HepG2 (cell line): ENCODE results near the gene TMEM187. TPM values are rescaled to one million over a fixed set of nuclear protein-coding genes. Genes with fewer than 3 reads are reported as not detected.

Experiments
- MIER2 ChIP-seq: IDR thresholded peaks from 2 replicates; pipeline ENCODE4 v1.6.1; 2016; ENCODE audit warnings: missing biosample characterization, missing genetic modification reagents
- NFKB2 ChIP-seq: sonication (generic); formaldehyde crosslinking; IDR thresholded peaks from 2 replicates; pipeline ENCODE4 v1.4.0; 2020; ENCODE audit warnings: missing genetic modification reagents, borderline replicate concordance
- POLR2G ChIP-seq: fragments of 200-400 bp; formaldehyde crosslinking; IDR thresholded peaks from 2 replicates; pipeline ENCODE4 v1.6.1; 2018; ENCODE audit warnings: mild to moderate bottlenecking, low read depth, low read length, moderate library complexity
- polyA plus RNA-seq, 8 experiments: library from polyadenylated mRNA; depleted of rRNA in 3 of 8; stranded (reverse) in 7 of 8; unstranded in 1 of 8; fragments of >200 nt; fragmentation: Illumina TruSeq in 4 of 8; extraction: Trizol in 4 of 8; gene quantifications; 2 replicates each; pipeline versions ENCODE4 v1.2.1 to v1.2.3, GENCODE V29; 2011 to 2016; ENCODE audit warnings: low read depth in 4 of 8, missing spikeins in 1 of 8, mixed read lengths in 1 of 8; ENCODE audit not compliant: insufficient read depth in 1 of 8
- total RNA-seq, 5 experiments: library from RNA; depleted of rRNA; stranded (reverse); fragments of >200 nt; fragmentation: Illumina TruSeq; extraction: Trizol; gene quantifications; 2 replicates each; pipeline ENCODE4 v1.2.3, GENCODE V29; 2016; ENCODE audit warnings: low read depth in 1 of 5
- TF ChIP-seq, protein P1 (sequence below): sonication (generic); formaldehyde crosslinking; IDR thresholded peaks from 2 replicates; pipeline ENCODE4 v1.4.0; 2020; ENCODE audit warnings: missing genetic modification reagents, borderline replicate concordance
- TF ChIP-seq, protein P2 (sequence below): sonication (generic); formaldehyde crosslinking; IDR thresholded peaks from 2 replicates; pipeline ENCODE4 v1.5.0; 2020; ENCODE audit warnings: mild to moderate bottlenecking, missing genetic modification reagents
- TF ChIP-seq, protein P3 (sequence below): sonication (generic); formaldehyde crosslinking; IDR thresholded peaks from 2 replicates; pipeline ENCODE4 v1.5.0; 2020; ENCODE audit warnings: mild to moderate bottlenecking, low read depth, missing genetic modification reagents, borderline replicate concordance
- TF ChIP-seq, protein P4 (sequence below): IDR thresholded peaks from 2 replicates; pipeline ENCODE4 v1.6.1; 2016; ENCODE audit warnings: mild to moderate bottlenecking

TMEM187 gene
- total and polyA plus RNA-seq, 2 of the 13 experiments (the other 11 are each of a cell fraction or from before 2014, with no cell fraction given) = 2.2 to 6.2 TPM

DNA sequence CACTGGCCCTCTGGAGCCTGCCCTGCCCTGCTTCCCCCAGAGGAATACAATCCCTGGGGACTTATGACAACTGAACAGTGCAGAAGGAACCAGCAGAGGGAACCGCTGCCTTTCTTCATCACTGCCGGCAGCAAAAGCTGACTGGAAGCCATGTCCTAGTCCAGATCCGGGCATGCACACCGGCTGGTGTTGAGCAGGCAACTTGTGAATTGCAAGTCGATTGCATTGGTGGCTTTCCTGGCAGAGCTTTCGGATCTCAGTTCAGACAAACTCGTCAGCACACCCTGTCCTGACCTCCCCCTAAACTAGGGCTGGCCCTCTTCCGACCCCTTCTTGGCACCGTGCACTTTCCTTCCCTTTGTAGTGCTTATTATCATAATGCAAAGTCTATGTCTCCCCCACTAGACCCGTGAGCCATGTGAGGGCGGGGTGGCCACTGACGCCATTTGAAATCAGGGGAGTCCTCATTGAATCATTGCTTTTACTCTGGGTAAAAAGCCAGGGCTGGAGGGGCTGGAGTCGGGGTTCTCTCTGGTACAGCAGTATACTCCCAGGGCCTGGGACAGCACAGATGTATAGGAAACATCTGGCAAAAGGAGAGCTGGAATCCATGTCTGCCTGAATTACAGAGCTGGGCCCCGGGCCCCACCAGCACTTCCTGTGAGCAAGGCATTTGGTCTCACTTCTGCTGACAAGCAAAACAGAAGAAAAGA is 48.2 kb upstream of the TMEM187 start (continued):
- 0 out of 2 replicates have a peak, but pooled peaks have one; percentile 36 for TF ChIP-seq POLR2G
- TF ChIP-seq, protein P1, sequence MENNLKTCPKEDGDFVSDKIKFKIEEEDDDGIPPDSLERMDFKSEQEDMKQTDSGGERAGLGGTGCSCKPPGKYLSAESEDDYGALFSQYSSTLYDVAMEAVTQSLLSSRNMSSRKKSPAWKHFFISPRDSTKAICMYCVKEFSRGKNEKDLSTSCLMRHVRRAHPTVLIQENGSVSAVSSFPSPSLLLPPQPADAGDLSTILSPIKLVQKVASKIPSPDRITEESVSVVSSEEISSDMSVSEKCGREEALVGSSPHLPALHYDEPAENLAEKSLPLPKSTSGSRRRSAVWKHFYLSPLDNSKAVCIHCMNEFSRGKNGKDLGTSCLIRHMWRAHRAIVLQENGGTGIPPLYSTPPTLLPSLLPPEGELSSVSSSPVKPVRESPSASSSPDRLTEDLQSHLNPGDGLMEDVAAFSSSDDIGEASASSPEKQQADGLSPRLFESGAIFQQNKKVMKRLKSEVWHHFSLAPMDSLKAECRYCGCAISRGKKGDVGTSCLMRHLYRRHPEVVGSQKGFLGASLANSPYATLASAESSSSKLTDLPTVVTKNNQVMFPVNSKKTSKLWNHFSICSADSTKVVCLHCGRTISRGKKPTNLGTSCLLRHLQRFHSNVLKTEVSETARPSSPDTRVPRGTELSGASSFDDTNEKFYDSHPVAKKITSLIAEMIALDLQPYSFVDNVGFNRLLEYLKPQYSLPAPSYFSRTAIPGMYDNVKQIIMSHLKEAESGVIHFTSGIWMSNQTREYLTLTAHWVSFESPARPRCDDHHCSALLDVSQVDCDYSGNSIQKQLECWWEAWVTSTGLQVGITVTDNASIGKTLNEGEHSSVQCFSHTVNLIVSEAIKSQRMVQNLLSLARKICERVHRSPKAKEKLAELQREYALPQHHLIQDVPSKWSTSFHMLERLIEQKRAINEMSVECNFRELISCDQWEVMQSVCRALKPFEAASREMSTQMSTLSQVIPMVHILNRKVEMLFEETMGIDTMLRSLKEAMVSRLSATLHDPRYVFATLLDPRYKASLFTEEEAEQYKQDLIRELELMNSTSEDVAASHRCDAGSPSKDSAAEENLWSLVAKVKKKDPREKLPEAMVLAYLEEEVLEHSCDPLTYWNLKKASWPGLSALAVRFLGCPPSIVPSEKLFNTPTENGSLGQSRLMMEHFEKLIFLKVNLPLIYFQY (CRISPR knock-in tag) = no peak
- TF ChIP-seq NFKB2 (CRISPR knock-in tag) = no peak
- TF ChIP-seq, protein P2, sequence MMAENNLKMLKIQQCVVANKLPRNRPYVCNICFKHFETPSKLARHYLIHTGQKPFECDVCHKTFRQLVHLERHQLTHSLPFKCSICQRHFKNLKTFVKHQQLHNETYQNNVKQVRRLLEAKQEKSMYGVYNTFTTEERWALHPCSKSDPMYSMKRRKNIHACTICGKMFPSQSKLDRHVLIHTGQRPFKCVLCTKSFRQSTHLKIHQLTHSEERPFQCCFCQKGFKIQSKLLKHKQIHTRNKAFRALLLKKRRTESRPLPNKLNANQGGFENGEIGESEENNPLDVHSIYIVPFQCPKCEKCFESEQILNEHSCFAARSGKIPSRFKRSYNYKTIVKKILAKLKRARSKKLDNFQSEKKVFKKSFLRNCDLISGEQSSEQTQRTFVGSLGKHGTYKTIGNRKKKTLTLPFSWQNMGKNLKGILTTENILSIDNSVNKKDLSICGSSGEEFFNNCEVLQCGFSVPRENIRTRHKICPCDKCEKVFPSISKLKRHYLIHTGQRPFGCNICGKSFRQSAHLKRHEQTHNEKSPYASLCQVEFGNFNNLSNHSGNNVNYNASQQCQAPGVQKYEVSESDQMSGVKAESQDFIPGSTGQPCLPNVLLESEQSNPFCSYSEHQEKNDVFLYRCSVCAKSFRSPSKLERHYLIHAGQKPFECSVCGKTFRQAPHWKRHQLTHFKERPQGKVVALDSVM (CRISPR knock-in tag) = no peak
- TF ChIP-seq, protein P3, sequence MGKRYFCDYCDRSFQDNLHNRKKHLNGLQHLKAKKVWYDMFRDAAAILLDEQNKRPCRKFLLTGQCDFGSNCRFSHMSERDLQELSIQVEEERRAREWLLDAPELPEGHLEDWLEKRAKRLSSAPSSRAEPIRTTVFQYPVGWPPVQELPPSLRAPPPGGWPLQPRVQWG (CRISPR knock-in tag) = no peak
- TF ChIP-seq, protein P4, sequence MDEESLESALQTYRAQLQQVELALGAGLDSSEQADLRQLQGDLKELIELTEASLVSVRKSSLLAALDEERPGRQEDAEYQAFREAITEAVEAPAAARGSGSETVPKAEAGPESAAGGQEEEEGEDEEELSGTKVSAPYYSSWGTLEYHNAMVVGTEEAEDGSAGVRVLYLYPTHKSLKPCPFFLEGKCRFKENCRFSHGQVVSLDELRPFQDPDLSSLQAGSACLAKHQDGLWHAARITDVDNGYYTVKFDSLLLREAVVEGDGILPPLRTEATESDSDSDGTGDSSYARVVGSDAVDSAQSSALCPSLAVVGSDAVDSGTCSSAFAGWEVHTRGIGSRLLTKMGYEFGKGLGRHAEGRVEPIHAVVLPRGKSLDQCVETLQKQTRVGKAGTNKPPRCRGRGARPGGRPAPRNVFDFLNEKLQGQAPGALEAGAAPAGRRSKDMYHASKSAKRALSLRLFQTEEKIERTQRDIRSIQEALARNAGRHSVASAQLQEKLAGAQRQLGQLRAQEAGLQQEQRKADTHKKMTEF (CRISPR knock-in tag) = 0 out of 2 replicates have a peak, but pooled peaks have one; percentile 24
- no peak for TF ChIP-seq MIER2 (CRISPR knock-in tag)
